GM18519 (cell line): Measurements from ENCODE around the gene FBXL17.

Experiments
- ATAC-seq: cut with Tn5 transposase; IDR thresholded peaks from one replicate; pipeline ENCODE4 v1.9.1; 2021; ENCODE audit warnings: mild to moderate bottlenecking, moderate library complexity; ENCODE audit not compliant: unreplicated experiment, low FRiP score

Gene FBXL17

DNA sequence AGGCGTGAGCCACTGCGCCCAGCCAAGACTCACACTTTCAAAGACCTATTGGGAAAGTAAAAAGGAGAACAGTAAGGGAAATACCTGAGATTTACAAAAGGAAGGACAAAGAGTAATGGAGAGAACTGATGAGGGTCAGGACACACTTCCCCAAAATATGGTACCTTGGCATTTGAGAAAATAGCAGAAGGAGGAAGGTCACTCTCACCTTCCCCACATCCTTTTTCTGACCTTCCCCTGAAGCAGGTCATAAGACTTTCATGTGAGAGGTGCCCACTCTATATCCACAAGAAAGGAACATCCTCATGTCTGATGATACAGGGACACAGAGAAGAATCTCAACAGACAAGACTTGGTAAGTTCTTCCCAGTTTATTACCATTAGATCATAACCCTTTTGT is 272.8 kb downstream of the FBXL17 start:
- ATAC-seq, result no peak

DNA sequence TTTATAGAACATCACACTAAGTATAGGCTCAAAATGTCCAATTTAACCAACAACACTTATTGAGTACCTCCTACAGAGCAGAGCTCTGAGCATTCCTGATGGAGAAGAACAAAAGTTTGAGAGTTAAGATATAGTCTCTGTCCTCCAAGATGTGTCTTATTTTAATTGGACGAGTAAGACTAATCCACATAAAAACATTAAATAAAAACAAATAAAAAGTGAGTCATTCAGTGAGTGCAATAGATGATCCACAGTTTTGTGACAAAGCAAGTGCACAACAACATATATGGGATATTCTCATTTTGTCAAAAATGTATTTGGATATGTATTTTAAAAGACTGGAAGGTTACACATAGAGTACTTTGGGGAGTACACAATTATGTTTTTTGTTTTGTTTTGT is 277.4 kb downstream of the FBXL17 start:
- ATAC-seq, result no peak

DNA sequence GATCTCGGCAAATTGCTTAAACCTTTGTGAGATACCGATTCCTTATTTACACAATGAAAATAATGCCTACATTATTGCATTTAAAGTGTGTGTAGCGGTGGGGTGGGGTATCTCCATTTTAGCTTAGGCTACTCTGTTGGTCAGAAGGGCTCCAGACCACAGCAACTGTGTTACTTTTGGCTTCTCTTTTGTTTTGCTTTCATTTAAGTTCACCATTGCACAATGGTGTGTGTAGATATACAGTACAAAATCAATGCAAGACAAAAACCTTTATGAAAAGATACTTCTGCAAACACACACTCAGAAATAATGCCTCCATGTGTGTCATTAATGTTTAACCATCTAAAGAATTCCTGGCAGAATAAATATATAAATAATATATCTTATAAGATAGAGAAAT is 279.4 kb downstream of the FBXL17 start:
- no peak for ATAC-seq

DNA sequence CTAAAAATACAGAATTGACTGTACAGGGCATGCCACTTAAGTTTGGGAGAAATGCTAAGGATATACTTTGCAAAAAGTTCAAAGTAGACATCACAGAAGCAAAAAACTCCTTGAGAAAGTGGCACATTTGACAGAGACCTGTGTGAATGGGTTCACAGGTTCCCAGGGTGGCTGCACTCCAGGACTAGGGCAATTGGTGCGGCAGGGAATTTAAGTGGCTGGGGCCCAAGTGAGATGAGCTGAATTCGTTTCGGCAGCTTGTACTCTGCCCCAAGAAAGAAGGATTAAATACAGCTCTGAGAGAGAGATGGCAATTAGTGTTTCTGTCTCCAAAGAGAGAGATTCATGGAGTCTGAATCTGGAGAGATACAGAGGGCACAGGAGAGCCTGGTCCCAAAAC is 280.1 kb downstream of the FBXL17 start:
- no peak for ATAC-seq

DNA sequence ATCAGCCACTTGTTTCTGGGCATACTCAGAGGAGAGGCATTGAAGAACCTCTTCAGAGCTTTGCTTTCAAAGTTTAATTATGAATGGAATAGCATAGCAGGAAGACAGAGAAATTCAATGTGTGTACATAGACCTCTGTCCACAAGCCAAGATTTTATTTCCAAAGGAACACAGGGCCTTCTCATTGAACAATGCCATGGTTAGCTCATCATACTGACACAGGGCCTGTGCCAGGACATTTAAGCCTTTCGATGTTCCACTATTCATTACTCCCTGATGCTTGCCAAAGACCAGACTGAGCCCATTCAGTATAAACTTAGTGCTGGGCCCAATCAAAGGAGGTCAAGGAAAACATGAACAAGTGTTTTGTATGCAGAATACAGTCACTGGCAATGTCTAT is 280.8 kb downstream of the FBXL17 start:
- no peak for ATAC-seq

DNA sequence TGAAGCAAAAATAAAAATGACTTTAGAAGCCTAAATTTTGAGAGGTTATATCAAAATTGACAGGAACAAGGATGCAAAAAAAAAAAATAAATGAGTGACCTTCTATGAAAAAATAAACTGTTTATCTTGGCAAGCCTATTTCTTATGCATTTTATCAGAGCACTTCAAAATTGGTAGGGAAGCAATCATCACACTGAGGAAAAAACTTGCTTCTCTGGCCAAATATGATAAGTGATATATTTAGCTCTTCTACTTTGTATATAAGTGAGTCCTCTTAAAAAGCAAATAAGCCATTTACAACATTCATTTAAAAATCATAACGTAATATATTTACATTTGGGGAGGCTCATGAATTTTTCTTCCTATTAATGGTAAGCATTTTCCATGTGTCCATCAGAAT is 287.1 kb downstream of the FBXL17 start:
- ATAC-seq, result no peak

GRCh38 chr5:108093186-108093585 is 288.7 kb downstream of the FBXL17 start:
- ATAC-seq, result no peak

- ATAC-seq, result no peak
Measured at GRCh38 chr5:108090946-108091345, 291.0 kb downstream of the FBXL17 start.

GRCh38 chr5:108084105-108084504 is 297.8 kb downstream of the FBXL17 start:
- no peak for ATAC-seq

GRCh38 chr5:108083232-108083631 is 298.7 kb downstream of the FBXL17 start:
- no peak for ATAC-seq

GRCh38 chr5:108081707-108082106 is 300.2 kb downstream of the FBXL17 start:
- ATAC-seq, result no peak

GRCh38 chr5:108079753-108080152 is 302.1 kb downstream of the FBXL17 start:
- no peak for ATAC-seq

DNA sequence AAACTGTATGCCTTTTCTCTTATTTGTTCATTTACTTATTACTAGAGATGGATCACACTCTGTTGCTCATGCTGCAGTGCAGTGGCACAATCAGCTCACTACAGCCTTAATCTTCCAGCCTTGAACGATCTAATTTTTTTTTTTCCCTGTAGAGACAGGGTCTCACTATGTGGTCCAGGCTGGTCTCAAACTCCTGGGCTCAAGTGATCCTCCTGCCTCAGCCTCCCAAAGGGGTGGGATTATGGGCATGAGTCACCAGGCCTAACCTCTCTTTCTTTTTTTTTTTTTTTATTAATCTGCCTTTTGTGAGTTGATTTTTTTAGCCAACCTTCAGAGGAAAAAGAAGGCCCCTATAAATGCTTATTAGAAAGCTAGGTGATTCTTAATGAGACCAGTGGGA is 303.0 kb downstream of the FBXL17 start:
- no peak for ATAC-seq

DNA sequence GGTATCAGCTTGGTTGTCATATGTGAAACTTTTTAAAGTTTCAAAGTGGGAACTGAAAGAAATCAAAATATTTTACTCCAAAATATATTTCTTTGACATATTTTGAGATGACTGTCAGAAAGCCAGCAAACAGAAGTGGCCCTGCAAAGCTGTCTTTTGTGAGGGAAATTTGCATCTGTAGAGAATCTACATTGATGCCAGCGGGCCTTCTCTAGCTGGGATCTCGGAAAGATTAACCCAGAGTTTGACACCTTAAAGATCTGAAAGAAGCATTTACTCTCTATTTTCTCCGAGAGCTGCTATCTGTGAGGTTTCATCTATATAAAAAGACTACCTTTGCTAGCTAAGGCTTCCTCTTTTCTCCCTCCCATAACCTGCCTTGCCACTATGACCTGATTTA is 303.6 kb downstream of the FBXL17 start:
- ATAC-seq, result no peak

DNA sequence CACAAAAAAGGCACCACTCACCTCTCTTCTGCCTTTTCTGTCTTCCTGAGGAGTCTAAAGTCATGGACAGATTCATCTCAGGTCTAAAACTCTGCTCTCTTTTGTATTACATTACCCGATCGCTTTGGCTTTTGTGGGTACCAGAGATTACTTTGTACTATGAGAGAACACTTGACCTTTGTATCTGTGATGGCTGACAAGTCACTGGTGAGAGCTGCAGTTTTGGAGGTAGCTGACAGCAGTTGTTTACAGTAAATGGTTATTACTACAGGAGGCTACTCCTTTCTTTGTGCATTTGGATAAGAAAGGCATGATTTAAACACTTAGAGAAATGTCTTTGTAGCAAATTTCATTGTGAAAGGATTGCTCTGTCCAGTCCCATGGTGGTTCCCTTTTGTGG is 307.3 kb downstream of the FBXL17 start:
- ATAC-seq, result no peak

GRCh38 chr5:108064302-108064701 is 317.6 kb downstream of the FBXL17 start:
- no peak for ATAC-seq

DNA sequence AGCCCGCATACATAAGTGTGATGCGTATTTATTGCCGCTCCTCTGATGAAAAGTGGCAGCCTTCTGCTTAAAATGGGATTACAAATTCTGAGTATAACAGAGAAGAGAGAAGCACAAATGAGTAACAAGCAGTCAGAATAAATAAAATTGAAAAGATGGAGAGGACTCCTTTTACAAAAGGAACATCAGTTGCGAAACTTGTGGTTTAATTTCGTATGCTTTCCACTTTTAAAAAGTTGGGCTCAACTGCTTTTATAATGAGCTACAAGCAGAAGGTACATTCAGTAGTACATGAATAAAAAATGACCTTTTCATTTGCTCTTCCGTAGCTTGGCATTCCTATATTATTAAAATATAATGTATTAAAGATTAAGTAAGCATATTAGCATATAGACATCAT is 320.0 kb downstream of the FBXL17 start:
- no peak for ATAC-seq

GRCh38 chr5:108060340-108060739 is 321.6 kb downstream of the FBXL17 start:
- no peak for ATAC-seq

- no peak for ATAC-seq
Measured at GRCh38 chr5:108059334-108059733, 322.6 kb downstream of the FBXL17 start.

- no peak for ATAC-seq
Measured at GRCh38 chr5:108054349-108054748, 327.5 kb downstream of the FBXL17 start.

DNA sequence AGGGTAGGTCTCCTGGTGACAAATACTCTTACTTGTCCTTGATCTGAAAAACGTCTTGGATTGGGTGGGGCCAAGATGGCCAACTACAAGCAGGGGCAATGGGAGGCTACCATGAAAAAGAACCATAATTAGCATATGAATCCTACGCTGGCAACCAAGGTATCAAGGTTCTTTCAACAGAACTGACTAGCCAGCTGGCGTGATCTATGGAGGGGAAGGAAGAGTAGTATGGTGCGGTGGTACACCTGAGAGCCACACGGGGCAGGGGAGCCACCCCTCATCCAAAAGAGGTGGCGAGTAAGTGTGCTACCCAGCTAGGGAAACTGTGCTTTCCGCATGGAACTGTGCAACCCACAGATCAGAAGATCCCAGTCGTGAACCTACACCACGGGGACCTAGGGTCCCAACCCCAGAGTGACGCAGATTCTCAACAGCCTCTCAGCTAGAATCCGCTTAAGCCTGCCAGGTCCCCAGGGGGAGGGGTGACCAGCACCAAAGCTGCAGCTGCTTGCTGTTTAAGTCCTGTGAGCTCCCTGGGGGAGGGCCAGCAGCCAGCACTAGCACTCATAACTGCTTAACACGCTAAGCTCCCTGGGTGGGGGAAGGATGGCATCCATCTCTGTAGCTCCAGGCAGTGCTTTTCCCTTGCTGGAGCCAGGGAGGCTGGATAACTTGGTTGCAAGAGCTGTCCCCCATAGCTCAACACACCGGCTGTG is 334.8 kb downstream of the FBXL17 start:
- ATAC-seq, result no peak

DNA sequence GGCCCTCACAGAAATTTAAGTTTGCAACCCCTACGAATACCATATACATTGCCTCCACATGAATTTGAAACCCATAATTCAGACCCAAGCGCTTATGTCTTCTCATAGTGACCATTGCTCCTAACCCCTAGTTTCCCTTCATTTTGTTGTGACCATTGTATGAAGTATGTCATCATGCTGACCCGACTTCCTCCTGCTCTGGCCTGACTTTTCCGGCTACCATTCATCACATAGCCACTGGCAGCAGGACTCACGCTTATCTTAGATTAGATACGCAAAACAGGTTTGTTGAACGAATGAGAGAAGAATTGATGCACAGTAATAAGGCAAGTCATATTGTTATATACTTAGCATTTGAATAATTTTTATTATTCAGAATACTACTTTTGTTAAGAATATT is 345.4 kb downstream of the FBXL17 start:
- ATAC-seq, result no peak

GRCh38 chr5:108028883-108029282 is 353.0 kb downstream of the FBXL17 start:
- no peak for ATAC-seq
